H9 (cell line): ENCODE measurements around the gene DOCK10. TPM values are rescaled to one million over a fixed set of nuclear protein-coding genes. Genes with fewer than 3 reads are reported as not detected.

Experiments used
- DNase-seq: peaks from one replicate; pipeline ENCODE4 v3.0.0-alpha.2; 2017
- H2AFZ ChIP-seq: one replicate; pipeline ENCODE4 v1.6.1; 2013; ENCODE audit warnings: mild to moderate bottlenecking, low read length, control low read depth, moderate library complexity
- H2AK5ac ChIP-seq: 2 replicates; pipeline ENCODE4 v1.6.1; 2013; ENCODE audit warnings: low read length, control low read depth, mixed read lengths; ENCODE audit not compliant: insufficient read length
- H2BK120ac ChIP-seq: one replicate; pipeline ENCODE4 v1.6.1; 2013; ENCODE audit warnings: low read depth, mild to moderate bottlenecking, low read length, control low read depth, inconsistent platforms; ENCODE audit not compliant: poor library complexity, severe bottlenecking
- H2BK12ac ChIP-seq: 2 replicates; pipeline ENCODE4 v1.6.1; 2013; ENCODE audit warnings: low read length, control low read depth, mixed read lengths, low read depth; ENCODE audit not compliant: insufficient read length
- H2BK15ac ChIP-seq: 2 replicates; pipeline ENCODE4 v1.6.1; 2013; ENCODE audit warnings: low read depth, low read length, control low read depth
- H2BK20ac ChIP-seq: one replicate; pipeline ENCODE4 v1.6.1; 2013; ENCODE audit warnings: low read depth, mild to moderate bottlenecking, low read length, control low read depth, inconsistent platforms; ENCODE audit not compliant: poor library complexity, severe bottlenecking
- H2BK5ac ChIP-seq: 2 replicates; pipeline ENCODE4 v1.6.1; 2013; ENCODE audit warnings: low read length, control low read depth, mixed read lengths; ENCODE audit not compliant: insufficient read length
- H3K14ac ChIP-seq: 2 replicates; pipeline ENCODE4 v1.6.1; 2013; ENCODE audit warnings: low read length, control low read depth; ENCODE audit not compliant: insufficient read depth
- H3K18ac ChIP-seq: 2 replicates; pipeline ENCODE4 v1.6.1; 2013; ENCODE audit warnings: low read depth, mild to moderate bottlenecking, mixed read lengths, low read length, control low read depth; ENCODE audit not compliant: insufficient read length
- H3K23ac ChIP-seq: 2 replicates; pipeline ENCODE4 v1.6.1; 2013; ENCODE audit warnings: low read length, control low read depth, mixed read lengths, low read depth; ENCODE audit not compliant: insufficient read length
- H3K23me2 ChIP-seq: 2 replicates; pipeline ENCODE4 v1.6.1; 2013; ENCODE audit warnings: low read depth, mild to moderate bottlenecking, mixed read lengths, low read length, control low read depth; ENCODE audit not compliant: insufficient read length, poor library complexity, severe bottlenecking
- H3K27ac ChIP-seq: 2 replicates; pipeline ENCODE4 v1.5.1; 2013; ENCODE audit warnings: low read length, control low read depth, mixed read lengths, low read depth; ENCODE audit not compliant: insufficient read length
- H3K27me3 ChIP-seq: 2 replicates; pipeline ENCODE4 v1.6.1; 2013; ENCODE audit warnings: low read length, control low read depth, inconsistent platforms; ENCODE audit not compliant: insufficient read depth
- H3K4ac ChIP-seq: 2 replicates; pipeline ENCODE4 v1.6.1; 2013; ENCODE audit warnings: low read depth, mild to moderate bottlenecking, control low read depth, inconsistent platforms, low read length, moderate library complexity
- H3K4me1 ChIP-seq: 2 replicates; pipeline ENCODE4 v1.6.1; 2013; ENCODE audit warnings: low read length, control low read depth, inconsistent platforms; ENCODE audit not compliant: insufficient read depth
- H3K4me2 ChIP-seq: 2 replicates; pipeline ENCODE4 v1.6.1; 2013; ENCODE audit warnings: low read length, control low read depth, mixed read lengths; ENCODE audit not compliant: insufficient read length, insufficient read depth
- H3K56ac ChIP-seq: 2 replicates; pipeline ENCODE4 v1.6.1; 2013; ENCODE audit warnings: low read depth, mild to moderate bottlenecking, mixed read lengths, low read length, control low read depth; ENCODE audit not compliant: insufficient read length
- H3K79me1 ChIP-seq: 2 replicates; pipeline ENCODE4 v1.6.1; 2013; ENCODE audit warnings: low read depth, mild to moderate bottlenecking, moderate library complexity, low read length, control low read depth, inconsistent platforms; ENCODE audit not compliant: insufficient read depth, poor library complexity, severe bottlenecking
- H3K79me2 ChIP-seq: 2 replicates; pipeline ENCODE4 v1.6.1; 2013; ENCODE audit warnings: low read length, control low read depth, inconsistent platforms; ENCODE audit not compliant: insufficient read depth
- H3K9ac ChIP-seq: 2 replicates; pipeline ENCODE4 v1.6.1; 2013; ENCODE audit warnings: low read length, control low read depth, mixed read lengths; ENCODE audit not compliant: insufficient read length; ENCODE audit errors: extremely low read depth
- H3K9me3 ChIP-seq: one replicate; pipeline ENCODE4 v1.6.1; 2013; ENCODE audit warnings: low read depth, low read length, inconsistent platforms; ENCODE audit not compliant: control insufficient read depth
- H3T11ph ChIP-seq: one replicate; pipeline ENCODE4 v1.6.1; 2013; ENCODE audit warnings: mild to moderate bottlenecking, low read length, control low read depth, inconsistent platforms
- H4K20me1 ChIP-seq: one replicate; pipeline ENCODE4 v1.6.1; 2013; ENCODE audit not compliant: control insufficient read depth, insufficient read length, insufficient read depth
- H4K5ac ChIP-seq: 2 replicates; pipeline ENCODE4 v1.6.1; 2013; ENCODE audit warnings: low read depth, mild to moderate bottlenecking, mixed read lengths, low read length, control low read depth; ENCODE audit not compliant: insufficient read length
- H4K8ac ChIP-seq: replicated peaks from 2 replicates; pipeline ENCODE4 v1.6.1; 2013; ENCODE audit warnings: low read length, control low read depth, mixed read lengths, low read depth; ENCODE audit not compliant: insufficient read length
- H4K91ac ChIP-seq: 2 replicates; pipeline ENCODE4 v1.6.1; 2013; ENCODE audit warnings: low read depth, mild to moderate bottlenecking, moderate library complexity, mixed read lengths, low read length, control low read depth; ENCODE audit not compliant: insufficient read length
- H3K27ac Mint-ChIP-seq, 3 experiments: 2 replicates in 2 of 3; 3 replicates in 1 of 3; pipeline ENCODE4 v1.8.0; 2020 to 2021; ENCODE audit warnings: mixed read lengths in 3 of 3, mild to moderate bottlenecking in 1 of 3, moderate library complexity in 1 of 3
- H3K27me3 Mint-ChIP-seq: 2 replicates; pipeline ENCODE4 v1.8.0; 2021; ENCODE audit warnings: low read depth, mild to moderate bottlenecking, moderate library complexity, mixed read lengths
- H3K36me3 Mint-ChIP-seq, 3 experiments: 2 replicates in 2 of 3; 3 replicates in 1 of 3; pipeline ENCODE4 v1.8.0; 2020 to 2021; ENCODE audit warnings: low read depth in 3 of 3, mixed read lengths in 3 of 3; ENCODE audit not compliant: insufficient read depth in 1 of 3
- H3K4me1 Mint-ChIP-seq, 2 experiments: 2 replicates each; pipeline ENCODE4 v1.8.0; 2020; ENCODE audit warnings: mixed read lengths in 2 of 2
- H3K4me3 Mint-ChIP-seq, 2 experiments: 2 replicates in 1 of 2; 3 replicates in 1 of 2; pipeline ENCODE4 v1.8.0; 2020 to 2021; ENCODE audit warnings: mild to moderate bottlenecking in 2 of 2, mixed read lengths in 2 of 2, moderate library complexity in 1 of 2
- H3K9me3 Mint-ChIP-seq, 2 experiments: 2 replicates in 1 of 2; 3 replicates in 1 of 2; pipeline ENCODE4 v1.8.0; 2020; ENCODE audit warnings: mild to moderate bottlenecking in 2 of 2, mixed read lengths in 2 of 2, moderate library complexity in 1 of 2
- CTCF ChIP-seq: fragments of 200-600 bp; sonication (generic); conservative IDR thresholded peaks from 3 replicates; pipeline ENCODE4 v1.8.0; 2021; ENCODE audit warnings: antibody characterized with exemption, mild to moderate bottlenecking
- WGBS: extraction: QIAGEN DNeasy Blood & Tissue Kit; methylation state at CpG from one replicate; pipeline ENCODE4 v1.1.7; 2013; ENCODE audit warnings: missing lambda C conversion rate, low lambda C conversion rate, mixed read lengths; ENCODE audit not compliant: insufficient read length; ENCODE audit errors: extremely low coverage; 5-methylcytosine and 5-hydroxymethylcytosine counted together
- total RNA-seq: library from RNA; stranded (reverse); gene quantifications from 2 replicates; pipeline ENCODE4 v1.2.1, GENCODE V29; 2021

The DOCK10 gene
- total RNA-seq, 1 experiment from 2014 or later = 0.79 TPM

- WGBS = no CpG with 5 or more reads among the region's 3 CpGs
- DNase-seq = no peak
These were observed 111.3 kb downstream of the DOCK10 start for GRCh38 chr2:224930990-224931389.

More at GRCh38 chr2:224930990-224931389, 111.3 kb downstream of the DOCK10 start:
- Histone ChIP-seq H3K14ac (no peak overlapping the region), H3K23ac (no peak overlapping the region), H3K27me3 (no peaks in the 10 kb centered on the region), H3K79me2 (no peaks in the 10 kb centered on the region), H4K20me1 (no peaks in the 10 kb centered on the region), H3K56ac (no peak overlapping the region), H3K79me1 (no peaks in the 10 kb centered on the region), H2BK15ac (no peak overlapping the region), H2AK5ac (no peak overlapping the region), H3K4ac (no peak overlapping the region), H2AFZ (no peak overlapping the region), H2BK120ac (no peak overlapping the region), H3K18ac (no peak overlapping the region), H3K23me2 (no peaks in the 10 kb centered on the region), H2BK12ac (no peak overlapping the region), H3K4me2 (no peak overlapping the region), H2BK20ac (no peak overlapping the region), H3T11ph (no peak overlapping the region), H4K8ac (no peak overlapping the region), H3K9me3 (no peaks in the 10 kb centered on the region), H3K27ac (no peak overlapping the region), H4K91ac (no peak overlapping the region), H2BK5ac (no peak overlapping the region), H3K4me1 (peaks cover 4% of the 10 kb centered on the region; the same call in 1 of the 2 replicates), H3K9ac (no peak overlapping the region), H4K5ac (no peak overlapping the region)
- Mint-ChIP-seq H3K4me3 (no peak overlapping the region), H3K9me3 (no peaks in the 10 kb centered on the region), H3K27ac (no peak overlapping the region), H3K36me3 (no peaks in the 10 kb centered on the region), H3K4me1 (peaks cover 21 to 25% of the 10 kb centered on the region in 2 experiments), H3K27me3 (no peaks in the 10 kb centered on the region)
- peak; percentile 49; the same call in 2 of the 3 replicates for TF ChIP-seq CTCF
